MCF 10A (cell line): ENCODE results near the gene STAT5B. TPM values are rescaled to one million over a fixed set of nuclear protein-coding genes. Genes with fewer than 3 reads are reported as not detected.

ENCODE experiments used
- BruUV-seq: library from RNA; stranded (reverse); fragments of 400-500 nt; replicated peaks from 2 replicates; lab custom pipeline; 2021; lab: Mats Ljungman, UMichigan
- CTCF ChIA-PET: fragments of 300-600 bp; sonication (Branson Sonifier 250); formaldehyde crosslinking; extraction: SDS; loops from one replicate; lab custom pipeline; 2021; ENCODE audit warnings: antibody characterized with exemption, inconsistent platforms; lab: Yijun Ruan, JAX
- POLR2A ChIA-PET: fragments of 300-600, 350-650 bp; sonication (Branson Sonifier 250); formaldehyde crosslinking; extraction: SDS; loops from one replicate; lab custom pipeline; 2020; ENCODE audit warnings: antibody characterized with exemption, inconsistent platforms; lab: Yijun Ruan, JAX
- DNase-seq: peaks from one replicate; pipeline ENCODE4 v3.0.0-alpha.2; 2018; ENCODE audit not compliant: unreplicated experiment
- H3K27ac Mint-ChIP-seq: one replicate; pipeline ENCODE4 v1.8.0; 2022; ENCODE audit warnings: mild to moderate bottlenecking, low read depth, mixed read lengths; ENCODE audit not compliant: unreplicated experiment
- H3K27me3 Mint-ChIP-seq: one replicate; pipeline ENCODE4 v1.8.0; 2022; ENCODE audit warnings: mixed read lengths; ENCODE audit not compliant: insufficient read depth, unreplicated experiment
- H3K36me3 Mint-ChIP-seq: one replicate; pipeline ENCODE4 v1.8.0; 2022; ENCODE audit warnings: mild to moderate bottlenecking, moderate library complexity, mixed read lengths; ENCODE audit not compliant: insufficient read depth, unreplicated experiment
- H3K4me1 Mint-ChIP-seq: one replicate; pipeline ENCODE4 v1.8.0; 2022; ENCODE audit warnings: mixed read lengths; ENCODE audit not compliant: insufficient read depth, unreplicated experiment
- H3K4me3 Mint-ChIP-seq: one replicate; pipeline ENCODE4 v1.8.0; 2022; ENCODE audit warnings: mild to moderate bottlenecking, moderate library complexity, mixed read lengths; ENCODE audit not compliant: unreplicated experiment
- H3K9me3 Mint-ChIP-seq: one replicate; pipeline ENCODE4 v1.8.0; 2022; ENCODE audit warnings: mixed read lengths; ENCODE audit not compliant: unreplicated experiment
- intact Hi-C: fragments of 100-400 bp; cut with micrococcal nuclease; formaldehyde crosslinking; loops from 2 replicates; pipeline ENCODE4 v1.14.1; 2022
- total RNA-seq: library from RNA; stranded (reverse); gene quantifications from 2 replicates; pipeline ENCODE4 v1.2.3, GENCODE V29; 2022
- TF ChIP-seq, protein P1 (sequence below): fragments of 200-600 bp; IDR thresholded peaks from one replicate; pipeline ENCODE4 v1.8.0; 2022; ENCODE audit warnings: antibody characterized with exemption, mild to moderate bottlenecking; ENCODE audit not compliant: unreplicated experiment

Gene STAT5B
- total RNA-seq, 1 experiment from 2014 or later, result 29.8 TPM

DNA sequence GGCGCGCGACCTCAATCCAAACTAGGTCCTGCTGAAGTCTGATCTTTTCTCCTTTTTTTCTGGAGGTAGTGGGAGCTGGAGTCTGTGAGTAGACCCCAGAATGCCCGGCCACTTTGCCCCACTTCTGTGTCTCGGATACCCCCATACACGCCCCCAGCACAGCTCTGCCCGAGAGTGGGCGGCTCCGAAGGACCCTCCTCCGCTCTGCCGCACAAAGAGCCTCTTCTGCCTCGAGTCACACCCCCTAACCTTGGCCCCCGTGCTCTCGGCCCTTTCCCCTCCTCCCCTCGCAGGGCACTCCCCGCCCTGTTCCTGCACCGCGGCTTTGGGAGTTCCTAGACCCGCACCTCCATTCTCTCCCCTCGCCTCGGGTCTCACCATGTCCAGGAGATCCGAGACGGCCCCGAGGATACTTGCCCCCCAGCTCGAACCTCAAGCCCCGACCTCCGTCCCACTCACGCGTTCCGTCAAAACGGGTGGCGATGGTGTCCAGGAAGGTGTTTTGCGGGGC, 95.7 kb downstream of the STAT5B start:
- Mint-ChIP-seq H3K27me3 (peaks cover 7% of the 10 kb centered on the region), H3K4me3 (no peak overlapping the region), H3K27ac (no peak overlapping the region), H3K9me3 (no peaks in the 10 kb centered on the region), H3K36me3 (no peaks in the 10 kb centered on the region), H3K4me1 (no peaks in the 10 kb centered on the region)
- CTCF ChIA-PET, result interaction anchor here (0.6 to 0.7 kb wide), 2 partner anchors 13 to 50 kb away, joined by 3 to 7 read pairs; no protein-coding TSS in a partner anchor
- POLR2A ChIA-PET, result interaction anchor here (0.6 kb wide), 1 partner anchor 296 kb away, joined by 3 read pairs; no protein-coding TSS in a partner anchor
- intact Hi-C loops, result no loop called here
- BruUV-seq, result no TSS peak
- TF ChIP-seq, protein P1, sequence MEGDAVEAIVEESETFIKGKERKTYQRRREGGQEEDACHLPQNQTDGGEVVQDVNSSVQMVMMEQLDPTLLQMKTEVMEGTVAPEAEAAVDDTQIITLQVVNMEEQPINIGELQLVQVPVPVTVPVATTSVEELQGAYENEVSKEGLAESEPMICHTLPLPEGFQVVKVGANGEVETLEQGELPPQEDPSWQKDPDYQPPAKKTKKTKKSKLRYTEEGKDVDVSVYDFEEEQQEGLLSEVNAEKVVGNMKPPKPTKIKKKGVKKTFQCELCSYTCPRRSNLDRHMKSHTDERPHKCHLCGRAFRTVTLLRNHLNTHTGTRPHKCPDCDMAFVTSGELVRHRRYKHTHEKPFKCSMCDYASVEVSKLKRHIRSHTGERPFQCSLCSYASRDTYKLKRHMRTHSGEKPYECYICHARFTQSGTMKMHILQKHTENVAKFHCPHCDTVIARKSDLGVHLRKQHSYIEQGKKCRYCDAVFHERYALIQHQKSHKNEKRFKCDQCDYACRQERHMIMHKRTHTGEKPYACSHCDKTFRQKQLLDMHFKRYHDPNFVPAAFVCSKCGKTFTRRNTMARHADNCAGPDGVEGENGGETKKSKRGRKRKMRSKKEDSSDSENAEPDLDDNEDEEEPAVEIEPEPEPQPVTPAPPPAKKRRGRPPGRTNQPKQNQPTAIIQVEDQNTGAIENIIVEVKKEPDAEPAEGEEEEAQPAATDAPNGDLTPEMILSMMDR, result no peak
- no peak for DNase-seq

DNA sequence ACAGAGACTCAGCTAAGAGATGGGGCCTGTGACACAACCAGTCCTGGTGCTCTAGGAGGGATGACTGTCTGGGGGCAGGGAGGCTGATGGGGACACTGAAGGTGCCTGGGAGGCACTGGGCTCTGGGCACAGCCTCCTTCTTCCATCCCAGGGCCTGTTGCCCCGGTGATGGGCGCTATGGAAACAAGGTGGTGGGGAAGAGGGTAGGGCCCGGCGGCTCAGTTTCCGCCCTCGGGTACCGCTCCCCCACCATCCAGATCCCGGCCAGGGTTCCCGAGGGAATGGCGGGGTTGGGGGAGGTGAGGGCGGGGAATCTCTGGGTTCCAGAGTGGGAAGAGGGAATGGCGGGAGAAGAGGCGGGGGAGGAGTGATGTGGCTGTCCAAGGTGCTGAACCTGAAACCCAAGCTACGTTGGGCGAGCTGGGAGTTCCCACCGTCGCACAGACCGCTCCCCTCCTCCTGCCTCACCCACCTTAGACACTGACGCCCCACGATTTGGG, 96.2 kb downstream of the STAT5B start:
- intact Hi-C loops, result no loop called here
- H3K27me3 Mint-ChIP-seq, result peaks cover 12% of the 10 kb centered on the region
- peak; percentile 34 for DNase-seq
- H3K9me3 Mint-ChIP-seq, result no peaks in the 10 kb centered on the region
- no peaks in the 10 kb centered on the region for H3K36me3 Mint-ChIP-seq
- ChIA-PET POLR2A (interaction anchor here (1.3 kb wide), 1 partner anchor 338 kb away, joined by 3 read pairs; no protein-coding TSS in a partner anchor), CTCF (interaction anchor here (0.7 kb wide), 1 partner anchor 50 kb away, joined by 7 read pairs; no protein-coding TSS in a partner anchor)
- no peak overlapping the region for H3K4me3 Mint-ChIP-seq
- no peak overlapping the region for H3K27ac Mint-ChIP-seq
- H3K4me1 Mint-ChIP-seq, result no peaks in the 10 kb centered on the region
- TF ChIP-seq, protein P1, result no peak
- no TSS peak for BruUV-seq

DNA sequence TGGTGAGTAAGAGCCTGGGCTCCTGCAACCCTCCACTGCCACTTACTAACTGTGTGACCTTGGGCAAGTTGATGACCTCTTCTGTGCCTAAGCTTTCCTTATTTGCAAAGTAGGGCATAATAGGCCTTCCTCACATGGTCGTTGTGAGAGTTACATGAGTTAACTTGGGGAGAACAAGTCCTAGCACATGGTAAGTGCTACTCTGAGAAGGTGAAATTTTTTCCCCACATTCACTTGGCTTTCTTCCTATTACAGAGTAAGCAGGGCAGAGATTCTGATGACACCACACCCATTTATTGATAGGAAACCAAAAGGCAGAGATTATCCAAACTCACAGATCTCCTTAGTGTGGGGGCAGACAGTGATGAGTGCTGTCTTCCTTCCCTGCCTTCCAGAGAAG, 96.9 kb downstream of the STAT5B start:
- H3K4me3 Mint-ChIP-seq, result no peak overlapping the region
- no peak overlapping the region for H3K27ac Mint-ChIP-seq
- no TSS peak for BruUV-seq
- CTCF ChIA-PET, result no interaction called here
- no peak for DNase-seq
- H3K36me3 Mint-ChIP-seq, result no peaks in the 10 kb centered on the region
- no peaks in the 10 kb centered on the region for H3K9me3 Mint-ChIP-seq
- no peaks in the 10 kb centered on the region for H3K4me1 Mint-ChIP-seq
- intact Hi-C loops, result no loop called here
- POLR2A ChIA-PET, result interaction anchor here (1.3 kb wide), 1 partner anchor 339 kb away, joined by 3 read pairs; no protein-coding TSS in a partner anchor
- TF ChIP-seq, protein P1, result no peak
- H3K27me3 Mint-ChIP-seq, result peaks cover 18% of the 10 kb centered on the region

DNA sequence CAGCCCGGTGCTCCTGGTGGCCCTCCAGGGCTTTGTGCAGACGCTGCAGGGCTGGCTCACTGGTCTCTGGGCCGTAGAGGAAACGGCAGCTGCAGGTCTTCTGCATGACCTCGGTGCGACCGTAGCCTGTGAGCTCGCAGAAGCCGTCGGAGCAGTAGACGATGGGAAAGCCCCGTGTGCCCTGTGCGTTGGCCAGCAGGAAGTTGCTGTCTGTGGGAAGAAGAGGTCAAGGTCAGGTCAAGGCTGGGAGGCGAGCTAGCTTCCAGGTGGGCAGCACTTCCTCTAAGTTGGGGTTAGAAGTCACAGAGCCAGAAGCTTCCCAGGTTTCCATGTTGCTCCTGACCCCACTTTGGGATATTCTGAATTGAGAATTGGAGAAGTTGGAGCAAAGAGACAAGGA, 97.4 kb downstream of the STAT5B start:
- no peaks in the 10 kb centered on the region for H3K36me3 Mint-ChIP-seq

More for the DNA sequence above, 97.4 kb downstream of the STAT5B start:
- no peak overlapping the region for H3K27ac Mint-ChIP-seq
- POLR2A ChIA-PET, result interaction anchor here (1.3 kb wide), 1 partner anchor 339 kb away, joined by 3 read pairs; no protein-coding TSS in a partner anchor
- no peak overlapping the region for H3K4me3 Mint-ChIP-seq
- peaks cover 19% of the 10 kb centered on the region for H3K27me3 Mint-ChIP-seq
- intact Hi-C loops, result no loop called here
- BruUV-seq, result no TSS peak
- TF ChIP-seq, protein P1, result no peak
- no peak for DNase-seq
- H3K4me1 Mint-ChIP-seq, result no peaks in the 10 kb centered on the region
- CTCF ChIA-PET, result no interaction called here
- H3K9me3 Mint-ChIP-seq, result no peaks in the 10 kb centered on the region
